ENCODE data around the gene ATP11A.
A peak's percentile ranks its signal among the peaks of the same experiment; 100 is the strongest.

Gene ATP11A

GRCh38 chr13:112887151-112887550 lies 197.3 kb downstream of the ATP11A start:
- DNase-seq: no peak

- DNase-seq: no peak
These were observed 197.7 kb downstream of the ATP11A start for GRCh38 chr13:112887557-112887991.

- DNase-seq: no peak
These were observed 198.6 kb downstream of the ATP11A start for GRCh38 chr13:112888238-112889111.

- DNase-seq: no peak
These were observed 199.8 kb downstream of the ATP11A start for GRCh38 chr13:112889351-112890290.

GRCh38 chr13:112890316-112891145 lies 200.7 kb downstream of the ATP11A start:
- no peak for DNase-seq

GRCh38 chr13:112891477-112892401 lies 201.9 kb downstream of the ATP11A start:
- DNase-seq: no peak

GRCh38 chr13:112892426-112893206 lies 202.8 kb downstream of the ATP11A start:
- no peak for DNase-seq

- no peak for DNase-seq
These were observed 203.3 kb downstream of the ATP11A start for GRCh38 chr13:112893207-112893569.

GRCh38 chr13:112893570-112894422 lies 204.0 kb downstream of the ATP11A start:
- peak; percentile 54 for DNase-seq

GRCh38 chr13:112894423-112894672 lies 204.5 kb downstream of the ATP11A start:
- no peak for DNase-seq

GRCh38 chr13:112894673-112895481 lies 205.0 kb downstream of the ATP11A start:
- DNase-seq: no peak

GRCh38 chr13:112895521-112896465 lies 206.0 kb downstream of the ATP11A start:
- no peak for DNase-seq

GRCh38 chr13:112896736-112897602 lies 207.1 kb downstream of the ATP11A start:
- DNase-seq: no peak

GRCh38 chr13:112897603-112897955 lies 207.7 kb downstream of the ATP11A start:
- DNase-seq: no peak

- no peak for DNase-seq
These were observed 208.2 kb downstream of the ATP11A start for GRCh38 chr13:112897956-112898620.

GRCh38 chr13:112898621-112899280 lies 208.9 kb downstream of the ATP11A start:
- no peak for DNase-seq

All from NCI-H1092 (cell line).